Stimulated activated CD8-positive, alpha-beta memory T cell treated with anti-CD3 and anti-CD28 coated beads, Interleukin-4, amount 100 ng/mL, for 1 hour (primary cell): ENCODE measurements around the gene PFKFB1.
A peak's percentile ranks its signal among the peaks of the same experiment; 100 is the strongest.

Experiments used
- DNase-seq, 2 donors: peaks; one replicate each; pipeline ENCODE4 v3.0.0-alpha.2; 2020; ENCODE audit warnings: low read depth in 2 of 2, low spot score in 1 of 2

The PFKFB1 gene

DNA sequence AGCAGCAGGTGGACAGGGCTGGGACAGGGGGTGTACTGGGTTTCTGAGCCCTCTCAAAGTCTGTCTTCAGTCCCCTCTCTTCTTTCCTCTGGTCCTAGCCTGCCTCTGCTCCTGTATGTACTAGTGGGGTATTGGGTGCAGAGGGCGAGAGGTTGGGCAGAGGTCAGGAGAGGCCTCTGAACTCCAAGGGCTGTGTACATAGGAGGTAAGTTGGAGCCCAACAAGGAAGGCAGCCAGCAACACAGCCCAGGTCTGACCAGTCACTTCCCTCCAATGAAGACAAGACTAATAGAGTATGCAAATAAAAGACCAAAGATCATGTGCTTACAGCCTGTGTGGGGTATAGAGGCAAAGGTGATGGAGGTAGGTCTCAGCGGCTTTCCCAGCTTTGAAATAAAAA, at the start of gene PFKFB1:
PFKFB1 (minus strand) TSS at position 90 of the 400 bp plus-strand sequence. CDS start 181 bp downstream, outside the sequence.
- no peak for DNase-seq

DNA sequence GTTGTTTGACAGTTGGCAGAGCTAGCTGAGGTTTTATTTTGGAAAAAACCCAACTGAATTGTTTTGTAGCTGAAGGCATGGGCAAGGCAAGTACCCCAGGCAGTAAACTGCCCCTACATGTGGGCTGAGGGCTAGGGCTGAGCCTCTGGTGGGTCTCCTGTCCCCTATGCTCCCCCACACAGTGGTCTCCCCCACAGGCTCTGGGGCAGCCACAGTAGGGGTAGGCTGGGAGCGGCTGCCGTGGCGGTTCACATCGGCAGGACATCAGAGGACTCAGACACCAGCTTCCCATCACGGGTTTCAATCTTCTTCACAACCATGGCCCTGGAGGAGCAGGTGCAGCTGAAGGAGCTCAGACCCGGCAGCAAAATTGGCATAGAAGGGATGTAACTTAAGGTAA, 47.5 kb upstream of the PFKFB1 start:
- no peak for DNase-seq

DNA sequence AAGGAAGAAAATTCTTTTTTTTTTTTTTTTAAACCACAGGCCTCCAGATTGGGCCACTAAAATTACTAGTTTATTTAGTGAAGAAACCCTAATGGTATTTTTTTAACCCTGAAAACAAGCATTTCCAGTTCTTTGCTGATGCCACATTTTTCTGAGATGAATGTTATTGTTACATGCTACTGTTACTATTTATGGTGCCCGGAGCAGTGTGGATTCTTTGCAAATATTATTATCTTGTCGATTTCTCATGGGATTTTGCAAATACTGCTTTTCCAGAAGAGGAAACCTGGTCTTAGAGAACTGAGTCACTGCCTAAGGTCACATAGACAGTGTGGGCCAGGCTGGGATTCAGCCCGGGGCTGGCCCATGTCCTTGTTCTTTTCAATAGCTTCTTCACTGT, 45.5 kb upstream of the PFKFB1 start:
- DNase-seq, result no peak

DNA sequence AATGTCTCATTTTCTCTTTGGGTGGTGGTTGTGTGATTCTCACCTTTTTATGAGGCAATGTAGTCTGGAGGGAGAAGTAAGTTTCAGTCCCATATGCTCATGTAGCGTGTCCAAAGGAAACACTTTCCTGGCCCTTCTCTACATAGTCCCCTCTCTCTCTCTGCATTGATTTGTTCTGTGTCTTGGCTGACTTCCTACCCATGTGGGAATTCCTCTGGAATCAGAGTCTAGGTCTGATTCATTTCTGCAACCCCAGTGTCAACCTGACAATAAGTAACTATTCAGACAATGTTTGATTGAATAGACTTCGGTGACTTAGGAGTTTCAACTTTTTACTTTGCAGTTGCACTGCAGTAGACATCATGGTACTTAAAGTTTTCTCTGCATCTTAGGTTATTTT, 39.4 kb upstream of the PFKFB1 start:
- no peak for DNase-seq

DNA sequence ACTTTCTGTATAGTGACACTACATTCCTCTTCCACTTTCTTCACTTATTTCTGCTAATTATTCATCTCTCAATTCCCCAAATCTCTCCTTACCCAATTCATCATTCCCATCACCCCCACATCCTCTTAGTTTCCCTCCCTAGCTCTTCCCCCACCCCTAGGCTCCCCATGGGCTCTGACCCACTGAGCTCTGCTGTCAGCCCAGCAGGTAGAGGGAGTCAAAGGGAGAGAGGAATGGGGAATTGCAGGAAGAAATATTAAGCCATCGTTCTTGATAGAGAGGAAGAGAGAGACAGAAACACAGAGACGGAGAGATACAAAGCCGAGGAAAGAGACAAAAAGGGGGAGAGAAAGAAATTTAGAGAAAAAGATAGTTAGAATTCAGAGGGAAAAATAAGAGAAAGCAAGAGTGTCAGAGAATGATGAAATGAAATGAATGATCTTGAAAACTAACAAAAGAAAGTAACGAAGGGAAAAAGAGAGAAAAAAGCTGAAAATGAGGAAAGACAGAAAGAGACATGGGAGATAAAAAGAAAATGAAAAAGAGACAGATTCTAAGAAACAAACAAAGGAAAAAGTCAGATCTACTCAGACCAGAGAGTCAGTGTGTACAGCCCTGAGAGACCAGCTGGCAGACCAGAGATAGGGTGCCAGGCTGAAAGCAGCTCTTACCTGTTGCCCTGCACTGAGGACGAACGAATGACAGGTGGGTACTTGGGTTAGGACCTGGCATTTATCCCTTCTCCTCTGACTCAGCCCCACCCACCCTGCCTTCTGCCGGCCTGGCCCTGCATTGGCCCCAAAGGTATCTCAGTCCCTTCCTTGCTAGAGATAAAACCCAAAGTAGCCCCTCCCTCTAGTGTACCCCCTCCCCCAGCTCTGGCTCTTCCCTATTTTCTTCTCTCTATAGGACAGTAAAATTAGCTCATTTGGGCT, 36.5 kb upstream of the PFKFB1 start, which contains the start of gene ALAS2:
ALAS2 (minus strand) TSS at position 707 of the 935 bp plus-strand sequence. CDS start 4,977 bp downstream, outside the sequence.
- DNase-seq, result no peak

DNA sequence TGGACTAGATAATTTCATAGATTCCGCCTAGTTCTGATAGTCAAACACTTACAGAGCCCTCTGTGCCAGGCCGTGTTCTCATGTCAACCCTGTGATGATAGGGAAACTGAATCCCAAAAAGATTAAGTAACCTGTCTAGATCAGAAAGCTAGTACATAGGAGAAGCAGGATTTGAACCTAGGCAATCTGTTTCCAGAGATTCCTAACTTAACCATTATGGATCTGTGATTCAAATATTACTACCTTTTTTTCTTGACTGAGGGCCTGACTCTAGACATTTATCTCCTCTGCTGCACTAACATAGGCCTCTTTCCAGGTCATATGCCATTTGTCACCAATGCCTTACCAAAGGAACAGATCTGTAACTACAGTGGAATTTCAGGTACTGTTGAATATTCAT, 35.3 kb upstream of the PFKFB1 start:
- DNase-seq, result no peak

DNA sequence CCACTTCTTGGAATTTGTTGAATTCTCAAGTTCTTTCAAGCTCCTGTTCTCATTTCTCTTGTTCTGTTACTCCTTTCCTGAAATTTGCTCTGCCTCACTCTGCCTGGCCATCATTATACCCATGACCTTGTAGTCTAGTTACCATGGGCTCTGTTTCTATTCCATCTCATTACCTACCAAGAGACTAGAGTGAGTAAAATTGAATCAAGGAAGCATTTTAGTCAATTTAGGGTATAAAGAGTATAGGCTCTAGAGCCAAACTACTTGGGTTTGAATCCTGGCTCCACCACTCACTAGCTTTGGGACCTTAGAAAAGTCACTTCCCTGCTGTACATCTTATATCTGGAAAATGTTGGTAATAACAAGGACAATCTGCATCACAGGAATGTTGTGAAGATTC, 34.6 kb upstream of the PFKFB1 start:
- DNase-seq, result no peak

DNA sequence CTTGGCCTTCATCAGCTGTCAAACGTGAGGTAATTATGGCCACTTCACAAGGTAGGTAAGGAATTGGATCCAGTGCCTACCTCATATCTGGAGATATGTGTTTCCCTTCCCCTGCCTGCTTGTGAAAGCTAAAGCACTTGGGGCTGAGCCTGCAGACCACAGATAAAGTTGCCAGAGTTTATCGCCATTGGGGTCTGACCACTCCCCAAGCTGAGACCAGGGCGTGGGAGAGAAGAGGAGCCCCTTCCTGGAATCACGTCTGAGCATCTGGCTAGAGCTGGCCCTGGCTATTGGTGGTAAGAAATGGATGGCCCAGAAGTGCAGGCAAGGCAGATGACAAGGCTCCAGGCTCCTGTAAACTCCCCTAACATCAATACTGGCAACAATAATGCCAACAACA, 34.1 kb upstream of the PFKFB1 start:
- DNase-seq, result no peak

DNA sequence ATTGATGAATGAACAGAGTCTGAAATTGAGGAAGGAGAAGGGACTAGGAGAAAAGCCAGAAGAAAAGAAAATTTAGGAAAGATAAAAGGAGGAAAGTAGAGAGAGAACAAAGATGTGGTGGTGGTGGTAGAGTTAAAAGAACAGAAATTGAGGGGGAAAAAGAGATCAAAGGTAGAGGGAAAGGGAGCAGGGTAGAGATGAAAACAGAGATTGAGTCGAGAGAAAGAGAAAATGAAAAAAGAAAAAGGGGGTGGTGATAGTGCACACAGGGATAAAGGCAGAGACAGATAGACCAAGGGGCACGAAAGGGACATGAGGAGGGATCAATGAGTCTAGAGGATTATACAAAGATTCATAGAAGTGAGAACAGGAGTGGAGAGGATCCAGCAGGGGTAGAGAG, 32.9 kb upstream of the PFKFB1 start:
- no peak for DNase-seq

DNA sequence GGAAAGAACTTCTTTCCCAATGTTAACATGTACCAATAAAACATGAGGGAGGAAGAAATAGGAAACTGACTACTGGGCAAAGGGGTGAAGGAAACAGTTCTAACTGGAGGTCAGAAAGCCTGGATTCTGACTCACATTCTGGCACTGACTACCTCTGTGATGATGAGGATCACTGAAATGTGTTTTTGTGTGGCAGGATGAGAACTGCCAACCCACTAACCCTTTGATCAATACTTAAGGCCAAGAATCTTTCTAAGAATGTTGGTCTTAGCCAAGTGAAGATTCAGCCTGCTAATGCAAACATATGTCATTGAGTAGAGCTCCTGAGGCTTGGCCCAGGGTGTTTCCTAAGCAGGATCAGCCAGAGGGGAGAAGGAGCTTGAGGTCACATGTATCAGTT, 32.2 kb upstream of the PFKFB1 start:
- no peak for DNase-seq

DNA sequence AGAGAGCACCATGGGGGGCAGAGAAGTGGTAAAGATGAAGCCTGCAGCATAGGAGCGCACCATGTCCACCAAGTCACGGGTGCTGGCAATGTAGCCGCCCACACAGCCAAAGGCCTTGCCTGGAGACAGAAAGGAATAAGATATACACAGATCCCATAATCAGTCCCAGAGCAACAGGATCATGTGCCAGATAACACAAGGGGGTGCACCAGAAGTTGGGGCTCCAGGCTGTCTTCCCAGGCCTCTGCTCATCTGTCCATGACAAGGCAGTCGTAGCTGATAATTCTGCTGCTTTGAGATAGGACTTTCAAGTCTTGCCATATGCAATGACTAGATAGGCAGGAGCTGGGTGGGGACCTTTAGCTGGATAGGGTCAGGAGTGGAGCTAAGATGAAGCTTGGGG, 20.9 kb upstream of the PFKFB1 start:
- no peak for DNase-seq

DNA sequence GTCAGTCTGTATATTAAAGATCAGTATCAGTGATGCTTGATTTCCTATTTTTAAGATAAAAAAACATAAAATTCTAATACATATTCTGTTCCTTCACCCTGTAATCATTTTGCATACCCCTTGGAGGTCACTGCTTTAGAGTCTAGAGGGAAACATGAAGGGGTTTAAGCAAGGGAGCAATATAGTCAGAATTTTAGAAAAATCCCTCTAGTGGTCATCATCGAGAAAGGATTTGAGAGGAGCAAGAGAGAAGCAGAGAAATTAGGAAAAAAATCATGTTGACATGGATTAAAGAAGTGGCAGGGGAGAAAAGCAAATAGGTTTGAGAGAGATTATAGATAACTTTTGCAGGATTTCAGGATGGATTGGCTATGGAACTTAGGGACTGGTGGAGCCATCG, 17.3 kb upstream of the PFKFB1 start:
- no peak for DNase-seq

DNA sequence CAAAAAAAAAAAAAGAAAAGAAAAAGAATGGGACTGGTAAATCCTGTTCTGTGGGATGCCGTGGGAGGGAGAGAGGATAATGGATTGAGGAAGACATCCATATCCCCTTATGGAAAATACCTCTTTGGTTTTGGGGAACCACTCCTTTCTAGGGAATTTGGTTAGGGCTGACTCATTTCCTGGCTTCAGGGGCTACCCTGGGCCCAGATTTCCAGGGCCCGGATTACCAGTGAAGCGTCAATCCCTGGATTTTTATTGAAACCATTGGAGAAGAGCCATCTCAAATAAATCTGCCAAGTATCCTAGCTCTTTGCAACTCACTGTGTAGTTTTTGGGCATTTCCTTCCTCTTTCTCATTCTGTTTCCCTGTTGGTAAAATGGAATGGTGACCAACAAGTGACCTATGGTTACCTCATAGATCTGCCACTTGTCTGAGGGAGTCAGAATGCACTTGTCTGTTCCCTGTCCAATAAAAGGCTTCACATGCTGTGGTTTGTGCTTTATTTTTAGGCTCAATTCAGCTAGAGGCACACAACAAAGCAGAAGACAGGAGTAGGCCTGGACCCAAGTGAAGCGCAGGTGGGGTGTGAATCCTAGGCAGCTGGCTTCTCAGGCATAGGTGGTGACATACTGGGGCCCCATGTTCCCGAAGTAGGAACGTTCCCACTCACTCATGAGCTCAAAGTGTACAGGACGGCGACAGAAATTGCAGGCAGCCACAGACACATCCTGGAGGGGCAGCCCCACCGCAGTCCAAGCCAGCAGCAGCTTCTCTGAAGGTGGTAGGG, 14.8 kb upstream of the PFKFB1 start:
- no peak for DNase-seq

DNA sequence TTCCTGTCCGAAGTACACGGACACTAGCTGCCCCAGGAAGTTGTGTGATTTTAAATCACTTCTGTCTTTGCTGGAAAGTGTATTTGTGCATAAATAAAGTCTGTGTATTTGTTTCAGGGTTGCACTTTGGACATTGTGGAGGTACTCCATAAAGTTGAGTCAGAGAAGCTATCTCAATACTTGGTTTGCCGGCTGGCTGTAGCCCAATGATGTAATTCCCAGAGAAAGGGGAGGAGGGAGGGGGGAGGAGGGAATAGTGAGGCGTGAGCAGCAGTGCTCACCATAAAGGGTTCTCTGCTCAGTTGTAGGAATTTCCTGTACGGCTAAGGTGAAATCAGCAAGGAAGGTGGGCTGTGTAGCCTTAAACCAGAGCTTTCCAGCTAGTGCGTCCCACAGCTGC, 13.7 kb upstream of the PFKFB1 start:
- no peak for DNase-seq

DNA sequence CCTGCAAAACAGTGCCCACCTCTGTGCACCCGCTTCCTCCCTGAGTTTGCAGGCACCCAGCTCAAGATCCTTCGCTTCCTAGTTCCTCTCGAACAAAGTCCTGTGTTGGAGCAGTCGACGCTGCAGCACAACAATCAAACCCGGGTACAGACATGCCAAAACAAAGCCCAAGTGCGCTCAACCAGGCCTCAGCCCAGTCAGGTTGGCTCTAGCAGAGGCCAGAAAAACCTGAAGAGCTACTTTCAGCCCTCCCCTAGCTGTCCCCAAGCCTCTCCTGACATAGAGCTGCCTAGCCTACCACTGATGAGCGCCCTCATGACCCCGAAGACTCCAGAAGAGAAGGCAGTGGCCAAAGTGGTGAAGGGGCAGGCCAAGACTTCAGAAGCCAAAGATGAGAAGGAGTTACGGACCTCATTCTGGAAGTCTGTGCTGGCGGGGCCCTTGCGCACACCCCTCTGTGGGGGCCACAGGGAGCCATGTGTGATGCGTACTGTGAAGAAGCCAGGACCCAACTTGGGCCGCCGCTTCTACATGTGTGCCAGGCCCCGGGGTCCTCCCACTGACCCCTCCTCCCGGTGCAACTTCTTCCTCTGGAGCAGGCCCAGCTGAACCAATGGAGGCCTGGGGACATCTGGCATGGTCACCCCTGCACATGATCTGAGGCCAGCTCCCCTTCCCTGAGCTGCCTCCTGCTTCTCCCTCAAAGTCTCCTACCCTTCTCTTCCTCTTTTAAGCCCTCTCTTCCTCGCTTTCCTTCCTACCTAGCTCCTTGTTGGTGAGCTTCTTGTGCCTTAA, 13.0 kb upstream of the PFKFB1 start:
- no peak for DNase-seq

DNA sequence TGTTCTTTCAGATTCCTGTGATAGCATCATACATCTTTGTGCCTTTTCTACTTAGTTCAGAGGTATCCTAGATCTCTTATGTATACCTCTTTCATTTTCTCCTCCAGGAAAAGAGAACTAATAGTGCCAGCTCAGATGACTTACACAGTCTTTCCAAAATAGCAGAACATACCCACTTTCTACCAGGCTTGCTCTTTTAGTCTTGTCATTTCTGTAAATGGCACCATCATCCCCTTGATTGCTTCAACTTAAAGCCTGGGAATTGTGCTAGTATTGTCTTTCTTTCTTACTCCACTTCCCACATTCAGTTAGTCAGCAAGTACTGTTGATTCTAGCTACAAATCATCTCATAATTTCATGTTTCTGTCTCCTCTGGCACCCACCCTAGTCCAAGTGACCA, 11.3 kb upstream of the PFKFB1 start:
- no peak for DNase-seq

DNA sequence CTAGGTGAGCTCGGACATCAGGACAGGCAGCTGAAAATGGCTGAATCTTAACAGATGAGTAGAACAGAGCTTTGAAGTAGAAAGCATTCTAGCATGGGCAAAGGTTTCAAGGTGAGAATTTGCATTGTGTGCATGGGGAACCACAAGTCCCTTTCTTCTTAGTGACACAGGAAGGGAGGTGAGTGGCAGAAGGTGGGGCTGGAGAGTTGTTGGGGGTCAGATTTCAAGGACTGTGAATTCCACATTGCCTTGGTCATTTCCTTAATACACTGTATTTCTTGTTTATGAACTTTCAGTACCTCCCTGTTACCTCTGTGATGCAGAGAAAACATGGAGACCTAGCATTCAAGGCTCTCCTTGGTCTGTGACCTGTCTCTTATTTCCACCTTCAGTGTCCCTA, 10.2 kb upstream of the PFKFB1 start:
- DNase-seq, result no peak

DNA sequence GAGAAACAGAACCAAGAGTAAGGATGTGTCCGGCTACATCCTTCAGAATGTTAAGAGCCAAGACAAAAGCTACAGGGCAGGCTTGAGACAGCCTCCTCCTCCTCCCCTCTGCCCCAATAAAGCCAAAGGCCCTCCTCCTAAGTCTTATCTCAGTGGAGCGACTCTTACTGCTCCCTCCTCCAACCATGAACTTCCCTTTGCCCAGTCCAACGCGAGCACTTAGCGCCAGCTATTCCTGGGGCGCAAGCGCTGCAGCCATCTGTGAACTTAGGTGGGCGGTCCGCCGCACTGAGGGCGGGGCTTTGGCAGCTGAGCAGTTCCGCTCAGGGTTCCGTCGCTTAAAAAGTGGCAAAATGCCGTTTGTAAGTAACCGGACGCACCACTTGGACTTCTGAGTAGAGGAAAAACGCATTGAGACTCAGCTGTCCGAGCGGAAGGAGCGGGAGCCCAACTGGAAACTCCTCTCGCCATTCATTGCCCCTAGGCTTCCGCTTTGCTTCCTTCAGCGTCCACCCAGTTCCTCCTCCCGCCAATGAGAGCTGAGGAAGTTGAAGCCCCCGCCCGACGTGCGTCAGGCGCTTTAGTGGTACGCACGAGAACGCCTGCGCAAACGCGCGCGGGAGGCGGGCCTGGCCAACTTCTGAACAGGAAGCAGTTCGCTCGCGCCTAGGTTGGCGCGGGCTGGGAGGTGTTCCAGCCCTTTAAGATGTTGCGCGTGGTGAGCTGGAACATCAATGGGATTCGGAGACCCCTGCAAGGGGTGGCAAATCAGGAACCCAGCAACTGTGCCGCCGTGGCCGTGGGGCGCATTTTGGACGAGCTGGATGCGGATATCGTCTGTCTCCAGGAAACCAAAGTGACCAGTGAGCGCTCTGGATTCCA, 6.0 kb upstream of the PFKFB1 start, which contains the start of gene APEX2:
APEX2 (plus strand) TSS at position 647 of the 882 bp plus-strand sequence; CDS start at position 707, 60 bp downstream.
- peak; percentile 44 to 74 for DNase-seq

DNA sequence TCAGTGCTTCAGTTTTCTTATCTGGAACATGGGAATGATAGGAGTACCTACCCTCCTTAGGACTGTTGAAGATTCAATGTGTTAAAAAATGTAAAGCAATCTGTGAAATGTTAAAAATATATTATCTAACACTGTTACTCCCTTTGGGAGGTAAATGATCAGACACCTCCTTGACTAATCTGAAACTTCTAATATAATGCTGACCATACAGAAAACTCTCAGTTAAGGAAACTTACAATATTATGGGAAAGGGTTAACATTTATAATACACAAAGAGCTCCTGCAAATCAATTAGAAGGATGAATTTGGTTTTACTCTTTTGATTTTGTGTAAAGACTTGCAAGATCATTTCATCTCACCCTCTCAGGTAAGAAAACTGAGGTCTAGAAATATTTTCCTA, 1.6 kb upstream of the PFKFB1 start:
- no peak for DNase-seq

DNA sequence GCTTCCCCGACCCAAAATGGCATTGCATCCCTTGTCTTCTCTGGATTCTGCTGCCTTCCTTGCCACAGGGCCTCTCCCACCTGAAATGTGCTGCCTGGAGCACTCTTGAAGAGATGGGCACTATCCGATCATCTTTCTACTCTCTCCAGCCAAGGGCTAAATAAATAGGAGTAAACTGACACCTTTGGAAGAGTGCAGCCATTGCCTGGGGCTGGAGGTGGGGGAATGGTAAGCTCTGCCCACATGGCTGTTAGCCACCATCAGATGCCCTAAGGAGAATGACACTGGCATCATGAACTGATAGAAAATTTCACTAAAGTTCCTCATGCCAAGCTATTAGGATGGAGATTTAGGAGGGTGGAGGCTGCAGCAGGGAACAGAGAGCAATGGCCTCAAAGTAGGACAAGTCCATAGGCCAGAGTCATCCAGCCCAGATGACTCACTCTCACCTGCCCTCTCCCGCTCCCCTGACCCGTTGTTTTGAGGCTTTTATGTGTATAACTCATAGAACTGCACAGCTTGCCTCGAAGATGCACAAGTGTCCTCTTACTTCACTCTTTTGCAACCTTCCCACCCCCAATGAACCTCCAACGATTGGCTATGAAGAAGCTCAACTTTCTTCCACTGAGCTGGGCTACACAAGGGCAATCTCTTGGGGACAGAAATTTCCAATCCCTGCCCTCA, 822 bp upstream of the PFKFB1 start:
- no peak for DNase-seq
